CD4-positive, alpha-beta memory T cell (primary cell): Measurements from ENCODE around the gene SAMD1. TPM values are rescaled to one million over a fixed set of nuclear protein-coding genes. Genes with fewer than 3 reads are reported as not detected.

Source experiments
- CTCF ChIA-PET: fragments of 350-600 bp; sonication (Branson Sonifier 250); formaldehyde crosslinking; loops from one replicate; lab custom pipeline; 2021; ENCODE audit warnings: inconsistent platforms; ENCODE audit not compliant: partially characterized antibody; lab: Charles Lee
- POLR2A ChIA-PET: fragments of 350-600 bp; sonication (Branson Sonifier 250); formaldehyde crosslinking; loops from one replicate; lab custom pipeline; 2021; ENCODE audit not compliant: partially characterized antibody; lab: Charles Lee
- DNase-seq, 5 donors: peaks; one replicate each; pipeline versions ENCODE4 v3.0.0 to v3.0.0-alpha.2; 2020 to 2022; ENCODE audit warnings: mixed read lengths in 1 of 5
- H3K27ac ChIP-seq: one replicate; pipeline ENCODE4 v1.7.0; 2013; ENCODE audit warnings: low read depth, low read length
- H3K27me3 ChIP-seq: 2 replicates; pipeline ENCODE4 v1.7.0; 2013; ENCODE audit warnings: mild to moderate bottlenecking, low read length, moderate library complexity; ENCODE audit not compliant: insufficient read depth
- H3K36me3 ChIP-seq: 2 replicates; pipeline ENCODE4 v1.7.0; 2013; ENCODE audit warnings: mild to moderate bottlenecking, low read length, moderate library complexity; ENCODE audit not compliant: insufficient read depth
- H3K4me1 ChIP-seq: 2 replicates; pipeline ENCODE4 v1.7.0; 2013; ENCODE audit warnings: mild to moderate bottlenecking, low read length, moderate library complexity; ENCODE audit not compliant: insufficient read depth
- H3K4me3 ChIP-seq, 2 donors: one replicate each; pipeline ENCODE4 v1.7.0; 2013; ENCODE audit warnings: low read length in 2 of 2, mild to moderate bottlenecking in 1 of 2
- H3K9me3 ChIP-seq, 2 donors: one replicate each; pipeline ENCODE4 v1.7.0; 2013; ENCODE audit warnings: low read length in 2 of 2, control low read depth in 1 of 2; ENCODE audit not compliant: control insufficient read depth in 1 of 2
- H3K27ac Mint-ChIP-seq, 7 donors: one replicate each; pipeline ENCODE4 v1.8.0; 2020 to 2021; ENCODE audit warnings: mixed read lengths in 7 of 7, mild to moderate bottlenecking in 6 of 7, inconsistent platforms in 3 of 7, moderate library complexity in 3 of 7
- H3K27me3 Mint-ChIP-seq, 2 donors: one replicate each; pipeline ENCODE4 v1.8.0; 2020 to 2021; ENCODE audit warnings: mixed read lengths in 2 of 2
- H3K36me3 Mint-ChIP-seq, 2 donors: one replicate each; pipeline ENCODE4 v1.8.0; 2020 to 2021; ENCODE audit warnings: mixed read lengths in 2 of 2, inconsistent platforms in 1 of 2, mild to moderate bottlenecking in 1 of 2
- H3K4me1 Mint-ChIP-seq, 4 donors: one replicate each; pipeline ENCODE4 v1.8.0; 2020 to 2021; ENCODE audit warnings: mixed read lengths in 4 of 4, mild to moderate bottlenecking in 1 of 4
- H3K4me3 Mint-ChIP-seq, 8 donors: one replicate each; pipeline ENCODE4 v1.8.0; 2020 to 2021; ENCODE audit warnings: mixed read lengths in 8 of 8, mild to moderate bottlenecking in 7 of 8, moderate library complexity in 6 of 8, inconsistent platforms in 3 of 8
- H3K9me3 Mint-ChIP-seq, 8 donors: one replicate each; pipeline ENCODE4 v1.8.0; 2020 to 2021; ENCODE audit warnings: mixed read lengths in 8 of 8, mild to moderate bottlenecking in 5 of 8, inconsistent platforms in 3 of 8, moderate library complexity in 1 of 8
- intact Hi-C: fragments of 100-400 bp; cut with micrococcal nuclease; formaldehyde crosslinking; loops from one replicate; pipeline ENCODE4 v1.15.1; 2023
- polyA plus RNA-seq, 2 donors: library from polyadenylated mRNA; unstranded; fragments of 300-500 nt; fragmentation: Illumina TruSeq; gene quantifications; one replicate each; pipeline ENCODE4 v1.2.3, GENCODE V29; 2021
- total RNA-seq, 2 experiments: library from RNA; stranded (reverse); gene quantifications; one replicate each; pipeline ENCODE4 v1.2.3, GENCODE V29; 2021

Gene SAMD1
- total and polyA plus RNA-seq, 4 experiments from 2014 or later: 0.16 to 43.3 (median 19.5) TPM

DNA sequence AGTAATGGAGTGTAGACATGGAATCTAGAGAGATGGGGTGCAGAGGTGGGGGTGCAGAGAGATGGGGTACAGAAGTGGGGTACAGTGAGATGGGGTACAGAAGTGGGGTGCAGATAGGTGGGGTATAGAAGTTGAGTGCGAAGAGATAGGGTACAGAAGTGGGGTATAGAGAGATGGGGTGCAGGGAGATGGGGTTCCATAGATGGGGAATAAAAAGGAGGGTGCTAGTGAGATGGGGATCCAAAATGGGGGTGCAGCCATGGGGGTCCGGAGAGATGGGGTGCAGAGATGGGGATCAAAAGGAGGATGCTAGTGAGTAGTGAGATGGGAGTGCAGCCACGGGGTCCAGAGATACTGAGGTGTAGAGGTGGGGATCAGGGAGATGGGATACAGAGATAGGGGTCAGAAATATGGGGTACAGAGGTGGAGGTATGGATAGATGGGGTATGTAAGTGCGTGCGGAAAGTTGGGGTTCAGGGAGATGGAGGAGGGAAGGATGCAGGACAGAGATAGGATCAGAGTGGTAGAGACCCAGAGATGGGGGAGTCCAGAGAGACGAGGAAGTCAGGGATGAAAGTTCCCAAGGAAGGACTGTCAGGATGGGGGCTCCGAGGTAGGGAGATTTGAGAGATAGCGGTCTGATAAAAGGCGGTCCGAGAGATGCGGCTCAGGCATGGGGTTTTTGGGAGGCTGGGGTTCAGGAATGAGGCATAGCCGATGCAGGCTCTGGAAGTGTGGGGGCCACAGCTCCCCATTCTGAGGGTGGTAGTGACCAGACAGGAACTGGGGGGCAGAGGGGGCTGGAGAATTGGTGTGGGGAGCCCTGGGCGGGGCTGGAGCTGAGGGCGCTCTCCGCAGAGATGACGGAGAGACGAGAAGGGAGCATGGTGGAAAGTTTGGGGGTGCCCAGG, 32.1 kb downstream of the SAMD1 start:
- peak overlapping the region in 2 of 7 donors; percentile 17 to 40 for H3K27ac Mint-ChIP-seq
- peaks cover 18% of the 10 kb centered on the region for H3K4me1 ChIP-seq
- no peak overlapping the region for H3K27ac ChIP-seq
- H3K9me3 Mint-ChIP-seq: peaks cover 0 to 4% (median 0%) of the 10 kb centered on the region in 8 donors
- no peaks in the 10 kb centered on the region for H3K36me3 ChIP-seq
- peaks cover 13 to 22% of the 10 kb centered on the region in 2 donors for H3K27me3 Mint-ChIP-seq
- peaks cover 17% of the 10 kb centered on the region for H3K27me3 ChIP-seq
- H3K4me1 Mint-ChIP-seq: peaks cover 9 to 28% (median 17%) of the 10 kb centered on the region in 4 donors
- peak overlapping the region; percentile 61 to 84 (median 78) for H3K4me3 Mint-ChIP-seq
- H3K4me3 ChIP-seq: no peak overlapping the region
- ChIA-PET CTCF (interaction anchor here (0.8 to 4.7 kb wide), 28 partner anchors 9 to 289 kb away, joined by 3 to 65 read pairs (median 5); partner anchors contain the start of genes ASF1B, CC2D1A, IL27RA and MISP3), POLR2A (interaction anchor here (1.0 to 3.3 kb wide), 9 partner anchors 10 to 207 kb away, joined by 3 to 10 read pairs (median 5); partner anchors contain the start of genes DCAF15, IL27RA, PRKACA and RFX1)
- H3K9me3 ChIP-seq: no peaks in the 10 kb centered on the region
- peaks cover 6 to 7% of the 10 kb centered on the region in 2 donors for H3K36me3 Mint-ChIP-seq
- DNase-seq: no peak
- intact Hi-C loops: loop anchor here (2.0 kb wide), 1 partner anchor 14 kb away; the partner anchor contains the start of gene MISP3

DNA sequence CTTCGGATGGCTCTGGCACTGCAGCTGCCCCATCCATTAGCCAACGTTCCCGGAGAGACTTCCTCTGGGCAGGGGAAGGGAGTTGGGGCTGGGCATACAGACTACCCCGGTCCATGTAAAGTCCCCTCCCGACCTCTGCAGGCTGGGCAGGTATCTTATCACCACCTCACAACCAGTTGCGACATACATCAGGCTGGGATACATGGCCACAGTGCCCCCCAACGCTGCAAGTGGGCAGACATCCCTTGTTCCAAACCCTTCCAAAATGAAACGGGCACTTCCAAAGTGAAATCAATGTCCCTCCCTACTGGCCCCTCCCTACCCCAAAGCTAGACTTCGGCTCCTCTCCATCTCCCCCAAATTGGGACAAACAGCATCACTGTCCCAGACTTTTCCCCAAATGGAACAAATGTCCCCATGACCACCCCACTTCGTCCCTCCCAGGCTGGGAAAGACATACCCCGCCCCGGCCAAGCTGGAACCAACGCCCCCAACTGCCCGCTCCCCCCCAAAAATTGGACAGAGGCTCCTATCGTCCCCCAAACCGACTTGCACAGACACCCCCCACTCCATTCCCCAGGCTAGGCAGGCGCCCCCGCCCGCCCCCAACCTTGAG, 33.7 kb downstream of the SAMD1 start:
- peaks cover 0 to 10% (median 0%) of the 10 kb centered on the region in 8 donors for H3K9me3 Mint-ChIP-seq
- intact Hi-C loops: no loop called here
- Histone ChIP-seq H3K36me3 (peaks cover 10% of the 10 kb centered on the region), H3K9me3 (no peaks in the 10 kb centered on the region), H3K4me1 (peaks cover 18% of the 10 kb centered on the region), H3K27me3 (peaks cover 17% of the 10 kb centered on the region), H3K4me3 (no peak overlapping the region), H3K27ac (no peak overlapping the region)
- peaks cover 13 to 22% of the 10 kb centered on the region in 2 donors for H3K27me3 Mint-ChIP-seq
- POLR2A ChIA-PET: interaction anchor here (0.8 to 3.3 kb wide), 10 partner anchors 8 to 175 kb away, joined by 3 to 10 read pairs (median 6); partner anchors contain the start of genes DCAF15, IL27RA, MISP3 and RFX1
- CTCF ChIA-PET: interaction anchor here (1.0 to 2.7 kb wide), 8 partner anchors 11 to 195 kb away, joined by 3 to 10 read pairs (median 4); partner anchors contain the start of genes IL27RA and MISP3
- peak overlapping the region in 7 of 8 donors; percentile 54 to 79 (median 59) for H3K4me3 Mint-ChIP-seq
- H3K4me1 Mint-ChIP-seq: peaks cover 9 to 28% (median 17%) of the 10 kb centered on the region in 4 donors
- H3K36me3 Mint-ChIP-seq: peaks cover 16% of the 10 kb centered on the region in 2 donors
- no peak for DNase-seq
- H3K27ac Mint-ChIP-seq: no peak overlapping the region

DNA sequence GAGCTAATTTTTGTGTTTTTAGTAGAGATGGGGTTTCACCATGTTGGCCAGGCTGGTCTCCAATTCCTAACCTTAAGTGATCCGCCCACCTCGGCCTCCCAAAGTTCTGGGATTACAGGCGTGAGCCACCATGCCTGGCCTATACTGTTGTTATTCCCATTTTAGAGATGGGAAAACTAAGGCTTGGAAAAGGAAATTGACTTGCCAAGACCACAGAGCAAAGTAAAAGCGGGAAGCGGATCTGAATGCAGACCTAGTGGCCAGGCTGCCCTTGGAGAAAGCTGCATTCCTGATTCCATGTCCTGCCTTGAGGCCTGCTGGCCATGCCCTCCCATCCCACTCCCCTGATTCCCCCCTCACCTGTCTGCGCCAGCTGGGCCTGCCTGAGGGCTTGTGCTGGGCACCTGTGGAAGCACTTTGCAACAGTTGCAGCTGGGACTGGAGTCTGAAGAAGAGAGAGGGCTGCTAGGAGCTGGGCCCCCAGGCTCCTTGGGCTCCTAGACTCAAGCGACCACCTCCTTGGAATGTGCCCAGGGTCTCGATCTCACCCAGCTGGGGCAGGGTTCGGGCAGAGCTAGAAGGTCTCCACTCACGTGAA, 34.4 kb downstream of the SAMD1 start:
- no peak overlapping the region for H3K4me3 ChIP-seq
- CTCF ChIA-PET: interaction anchor here (1.5 to 2.0 kb wide), 4 partner anchors 17 to 194 kb away, joined by 4 to 7 read pairs (median 6); partner anchors contain the start of gene IL27RA
- H3K36me3 ChIP-seq: peaks cover 15% of the 10 kb centered on the region
- peak overlapping the region in 3 of 8 donors; percentile 15 to 67 (median 26) for H3K4me3 Mint-ChIP-seq
- H3K4me1 ChIP-seq: peaks cover 18% of the 10 kb centered on the region
- no peaks in the 10 kb centered on the region for H3K9me3 ChIP-seq
- POLR2A ChIA-PET: interaction anchor here (0.6 to 3.3 kb wide), 4 partner anchors 9 to 174 kb away, joined by 4 to 10 read pairs (median 5); partner anchors contain the start of genes IL27RA and RFX1
- H3K36me3 Mint-ChIP-seq: peaks cover 20 to 22% of the 10 kb centered on the region in 2 donors
- intact Hi-C loops: no loop called here
- peaks cover 0 to 9% (median 0%) of the 10 kb centered on the region in 8 donors for H3K9me3 Mint-ChIP-seq
- H3K27me3 Mint-ChIP-seq: peaks cover 11 to 22% of the 10 kb centered on the region in 2 donors
- H3K27me3 ChIP-seq: peaks cover 17% of the 10 kb centered on the region
- no peak overlapping the region for H3K27ac ChIP-seq
- DNase-seq: no peak
- H3K4me1 Mint-ChIP-seq: peaks cover 9 to 28% (median 17%) of the 10 kb centered on the region in 4 donors
- peak overlapping the region in 1 of 7 donors; percentile 48 for H3K27ac Mint-ChIP-seq

DNA sequence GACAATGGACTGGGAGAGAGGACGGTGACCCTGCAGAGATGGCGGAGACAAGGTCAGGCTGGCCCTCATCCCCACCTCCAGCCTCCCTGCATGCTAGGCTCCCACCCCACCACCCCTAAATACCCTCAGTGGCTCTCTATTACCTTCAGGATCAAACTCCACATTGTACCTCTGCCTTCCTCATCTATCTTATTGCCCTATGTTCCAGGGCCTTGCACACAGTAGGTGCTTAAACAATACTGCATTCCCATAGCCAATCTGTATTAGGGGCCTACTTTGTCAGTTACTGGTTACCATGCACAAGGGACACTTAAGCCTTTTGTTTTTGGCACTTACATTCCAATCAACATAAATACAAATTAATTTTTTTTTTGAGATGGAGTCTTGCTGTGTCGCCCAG, 35.2 kb downstream of the SAMD1 start:
- intact Hi-C loops: no loop called here
- peaks cover 26 to 28% of the 10 kb centered on the region in 2 donors for H3K36me3 Mint-ChIP-seq
- Histone ChIP-seq H3K27me3 (peaks cover 17% of the 10 kb centered on the region), H3K36me3 (peaks cover 23% of the 10 kb centered on the region), H3K27ac (no peak overlapping the region), H3K9me3 (no peaks in the 10 kb centered on the region), H3K4me1 (peaks cover 18% of the 10 kb centered on the region), H3K4me3 (no peak overlapping the region)
- H3K27me3 Mint-ChIP-seq: peaks cover 10 to 19% of the 10 kb centered on the region in 2 donors
- no peak for DNase-seq
- peaks cover 0 to 9% (median 0%) of the 10 kb centered on the region in 8 donors for H3K9me3 Mint-ChIP-seq
- peak overlapping the region in 2 of 7 donors; percentile 19 to 50 for H3K27ac Mint-ChIP-seq
- H3K4me1 Mint-ChIP-seq: peaks cover 9 to 28% (median 17%) of the 10 kb centered on the region in 4 donors
- H3K4me3 Mint-ChIP-seq: no peak overlapping the region
- POLR2A ChIA-PET: interaction anchor here (0.6 kb wide), 1 partner anchor 9 kb away, joined by 4 read pairs; no protein-coding TSS in a partner anchor
- CTCF ChIA-PET: interaction anchor here (1.5 kb wide), 1 partner anchor 20 kb away, joined by 4 read pairs; no protein-coding TSS in a partner anchor

DNA sequence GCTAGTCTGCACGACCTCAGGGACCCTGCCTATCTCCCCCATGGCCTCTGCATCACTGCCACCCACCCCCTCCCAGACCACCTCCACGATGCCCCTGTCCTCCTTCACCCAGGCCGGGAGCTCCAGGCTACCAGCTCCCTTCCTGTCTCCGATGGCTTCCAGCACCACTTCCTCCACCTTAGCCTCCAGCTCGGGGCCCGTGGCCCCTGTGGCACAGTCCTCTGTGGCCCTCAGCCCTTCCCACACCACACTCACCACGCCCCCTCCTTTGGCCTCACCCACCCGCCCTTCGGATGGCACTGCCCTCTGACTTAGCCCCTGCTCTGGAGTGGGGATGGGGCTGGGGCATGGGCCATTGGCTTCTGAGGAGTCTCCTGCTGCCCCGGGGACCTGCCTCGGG, 35.8 kb downstream of the SAMD1 start:
- Histone ChIP-seq H3K27ac (no peak overlapping the region), H3K4me3 (no peak overlapping the region), H3K27me3 (peaks cover 15% of the 10 kb centered on the region), H3K9me3 (no peaks in the 10 kb centered on the region), H3K36me3 (peaks cover 25% of the 10 kb centered on the region), H3K4me1 (peaks cover 16% of the 10 kb centered on the region)
- Mint-ChIP-seq H3K27me3 (peaks cover 9 to 15% of the 10 kb centered on the region in 2 donors), H3K9me3 (peaks cover 0 to 9% (median 0%) of the 10 kb centered on the region in 8 donors), H3K27ac (peak overlapping the region in 2 of 7 donors; percentile 47 to 74), H3K36me3 (peaks cover 32 to 33% of the 10 kb centered on the region in 2 donors), H3K4me1 (peaks cover 9 to 25% (median 16%) of the 10 kb centered on the region in 4 donors), H3K4me3 (peak overlapping the region in 1 of 8 donors; percentile 21)
- intact Hi-C loops: no loop called here
- POLR2A ChIA-PET: interaction anchor here (0.6 to 0.8 kb wide), 2 partner anchors 55 to 173 kb away, joined by 3 to 6 read pairs; no protein-coding TSS in a partner anchor
- DNase-seq: no peak
- CTCF ChIA-PET: interaction anchor here (0.7 to 1.3 kb wide), 3 partner anchors 11 to 19 kb away, joined by 3 to 5 read pairs (median 4); no protein-coding TSS in a partner anchor

DNA sequence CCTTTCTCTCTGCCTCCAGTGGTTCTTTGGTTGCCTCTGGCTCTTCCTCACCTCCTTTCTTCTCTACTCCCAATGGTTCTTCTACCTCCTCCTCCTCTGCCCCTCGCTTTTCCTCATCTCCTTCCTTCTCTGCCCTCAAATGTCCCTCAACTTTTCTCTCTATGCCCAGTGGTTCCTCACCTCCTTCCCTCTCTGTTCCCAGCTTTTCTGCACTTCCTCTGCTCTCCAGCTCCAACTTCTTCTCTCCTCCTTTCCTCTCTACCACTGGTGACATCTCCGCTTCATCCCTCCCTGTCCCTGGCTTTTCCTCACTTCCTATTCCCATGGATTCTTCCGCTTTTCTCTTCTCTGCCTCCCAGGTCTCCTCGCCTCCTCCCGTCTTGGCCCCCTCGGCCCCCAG, 36.5 kb downstream of the SAMD1 start:
- Histone ChIP-seq H3K4me1 (peaks cover 14% of the 10 kb centered on the region), H3K4me3 (no peak overlapping the region), H3K27me3 (peaks cover 10% of the 10 kb centered on the region), H3K9me3 (no peaks in the 10 kb centered on the region), H3K36me3 (peaks cover 30% of the 10 kb centered on the region), H3K27ac (no peak overlapping the region)
- intact Hi-C loops: no loop called here
- peaks cover 9 to 22% (median 14%) of the 10 kb centered on the region in 4 donors for H3K4me1 Mint-ChIP-seq
- POLR2A ChIA-PET: interaction anchor here (0.6 to 0.8 kb wide), 3 partner anchors 17 to 172 kb away, joined by 3 to 6 read pairs (median 3); no protein-coding TSS in a partner anchor
- H3K27ac Mint-ChIP-seq: peak overlapping the region in 5 of 7 donors; percentile 22 to 83 (median 39)
- peak overlapping the region in 1 of 8 donors; percentile 66 for H3K4me3 Mint-ChIP-seq
- H3K9me3 Mint-ChIP-seq: peaks cover 0 to 9% (median 0%) of the 10 kb centered on the region in 8 donors
- CTCF ChIA-PET: interaction anchor here (0.7 to 1.3 kb wide), 3 partner anchors 11 to 18 kb away, joined by 3 to 5 read pairs (median 4); no protein-coding TSS in a partner anchor
- DNase-seq: no peak
- H3K27me3 Mint-ChIP-seq: peaks cover 6 to 12% of the 10 kb centered on the region in 2 donors
- H3K36me3 Mint-ChIP-seq: peaks cover 32 to 37% of the 10 kb centered on the region in 2 donors
